Activated naive CD8-positive, alpha-beta T cell treated with anti-CD3 and anti-CD28 coated beads, Interleukin-2, amount 50 U/mL, for 24 hours (primary cell): ENCODE results near the gene PHACTR3.
"Not testable (repeated sequence)": the region's sequence is repeated elsewhere in the genome, so short reads cannot be mapped to it uniquely, and the experiment has no call there.

Source experiments
- ATAC-seq: fragments of 150-1000 bp; cut with Tn5 transposase; one replicate; pipeline ENCODE4 v1.10.0; 2021
- DNase-seq: peaks from one replicate; pipeline ENCODE4 v3.0.0; 2021
- H3K27ac Mint-ChIP-seq: one replicate; pipeline ENCODE4 v1.8.0; 2021; ENCODE audit warnings: mild to moderate bottlenecking, mixed read lengths
- H3K27me3 Mint-ChIP-seq: one replicate; pipeline ENCODE4 v1.8.0; 2021; ENCODE audit warnings: mixed read lengths
- H3K36me3 Mint-ChIP-seq: one replicate; pipeline ENCODE4 v1.8.0; 2021; ENCODE audit warnings: low read depth, mixed read lengths
- H3K4me1 Mint-ChIP-seq: one replicate; pipeline ENCODE4 v1.8.0; 2021; ENCODE audit warnings: mixed read lengths
- H3K4me3 Mint-ChIP-seq: one replicate; pipeline ENCODE4 v1.8.0; 2021; ENCODE audit warnings: mild to moderate bottlenecking, moderate library complexity, mixed read lengths
- H3K9me3 Mint-ChIP-seq: one replicate; pipeline ENCODE4 v1.8.0; 2021; ENCODE audit warnings: mixed read lengths

PHACTR3 gene

GRCh38 chr20:59837623-59838394 is 233.5 kb downstream of the PHACTR3 start:
- Mint-ChIP-seq H3K4me3 (no peak overlapping the region), H3K4me1 (no peaks in the 10 kb centered on the region), H3K9me3 (no peaks in the 10 kb centered on the region), H3K36me3 (no peaks in the 10 kb centered on the region), H3K27me3 (peaks cover 20% of the 10 kb centered on the region), H3K27ac (no peak overlapping the region)
- DNase-seq (no peak), ATAC-seq (no peak)

- Mint-ChIP-seq H3K27me3 (peaks cover 17% of the 10 kb centered on the region), H3K27ac (no peak overlapping the region), H3K9me3 (no peaks in the 10 kb centered on the region), H3K4me1 (no peaks in the 10 kb centered on the region), H3K36me3 (no peaks in the 10 kb centered on the region), H3K4me3 (no peak overlapping the region)
- ATAC-seq (no peak), DNase-seq (no peak)
These were observed 235.1 kb downstream of the PHACTR3 start for GRCh38 chr20:59839400-59839799.

GRCh38 chr20:59845472-59845871 is 241.1 kb downstream of the PHACTR3 start:
- no peak for DNase-seq
- Mint-ChIP-seq H3K4me1 (no peaks in the 10 kb centered on the region), H3K36me3 (no peaks in the 10 kb centered on the region), H3K4me3 (no peak overlapping the region), H3K9me3 (no peaks in the 10 kb centered on the region), H3K27me3 (peaks cover 3% of the 10 kb centered on the region), H3K27ac (no peak overlapping the region)
- no peak for ATAC-seq

- Mint-ChIP-seq H3K27ac (no peak overlapping the region), H3K9me3 (no peaks in the 10 kb centered on the region), H3K4me3 (no peak overlapping the region), H3K27me3 (no peaks in the 10 kb centered on the region), H3K4me1 (no peaks in the 10 kb centered on the region), H3K36me3 (no peaks in the 10 kb centered on the region)
- no peak for ATAC-seq
- no peak for DNase-seq
These were observed 243.8 kb downstream of the PHACTR3 start for GRCh38 chr20:59848182-59848581.

- ATAC-seq: no peak
These were observed 245.8 kb downstream of the PHACTR3 start for GRCh38 chr20:59850018-59850641.

GRCh38 chr20:59856526-59856925 is 252.2 kb downstream of the PHACTR3 start:
- not testable (repeated sequence) for H3K9me3 Mint-ChIP-seq, H3K27me3 Mint-ChIP-seq, H3K27ac Mint-ChIP-seq, H3K36me3 Mint-ChIP-seq, H3K4me3 Mint-ChIP-seq, DNase-seq, ATAC-seq, H3K4me1 Mint-ChIP-seq

More at GRCh38 chr20:59850018-59850641, 245.8 kb downstream of the PHACTR3 start:
- H3K36me3 Mint-ChIP-seq: no peaks in the 10 kb centered on the region
- no peak overlapping the region for H3K27ac Mint-ChIP-seq
- H3K4me3 Mint-ChIP-seq: no peak overlapping the region
- no peak for DNase-seq
- H3K27me3 Mint-ChIP-seq: no peaks in the 10 kb centered on the region
- no peaks in the 10 kb centered on the region for H3K9me3 Mint-ChIP-seq
- H3K4me1 Mint-ChIP-seq: no peaks in the 10 kb centered on the region

- H3K4me1 Mint-ChIP-seq, H3K4me3 Mint-ChIP-seq, DNase-seq, H3K36me3 Mint-ChIP-seq, ATAC-seq, H3K9me3 Mint-ChIP-seq, H3K27me3 Mint-ChIP-seq, H3K27ac Mint-ChIP-seq: not testable (repeated sequence)
These were observed 252.6 kb downstream of the PHACTR3 start for GRCh38 chr20:59856941-59857340.

- Mint-ChIP-seq H3K4me3 (no peak overlapping the region), H3K27me3 (no peaks in the 10 kb centered on the region), H3K36me3 (peaks cover 3% of the 10 kb centered on the region), H3K27ac (no peak overlapping the region), H3K9me3 (peaks cover 4% of the 10 kb centered on the region), H3K4me1 (no peaks in the 10 kb centered on the region)
- DNase-seq: no peak
- ATAC-seq: no peak
These were observed 253.6 kb downstream of the PHACTR3 start for GRCh38 chr20:59857966-59858365.

GRCh38 chr20:59858425-59858824 is 254.1 kb downstream of the PHACTR3 start:
- Mint-ChIP-seq H3K27ac (no peak overlapping the region), H3K36me3 (peaks cover 3% of the 10 kb centered on the region), H3K9me3 (peaks cover 4% of the 10 kb centered on the region), H3K4me3 (no peak overlapping the region), H3K4me1 (no peaks in the 10 kb centered on the region), H3K27me3 (no peaks in the 10 kb centered on the region)
- ATAC-seq (no peak), DNase-seq (no peak)

GRCh38 chr20:59861401-59861800 is 257.1 kb downstream of the PHACTR3 start:
- H3K4me1 Mint-ChIP-seq: no peaks in the 10 kb centered on the region
- H3K27me3 Mint-ChIP-seq: no peaks in the 10 kb centered on the region
- H3K4me3 Mint-ChIP-seq: no peak overlapping the region
- ATAC-seq: no peak
- H3K9me3 Mint-ChIP-seq: peaks cover 4% of the 10 kb centered on the region
- DNase-seq: no peak
- peaks cover 3% of the 10 kb centered on the region for H3K36me3 Mint-ChIP-seq
- H3K27ac Mint-ChIP-seq: no peak overlapping the region

- Mint-ChIP-seq H3K36me3 (peaks cover 3% of the 10 kb centered on the region), H3K4me3 (no peak overlapping the region), H3K9me3 (no peaks in the 10 kb centered on the region), H3K4me1 (no peaks in the 10 kb centered on the region), H3K27ac (no peak overlapping the region), H3K27me3 (no peaks in the 10 kb centered on the region)
- no peak for DNase-seq
- no peak for ATAC-seq
These were observed 258.7 kb downstream of the PHACTR3 start for GRCh38 chr20:59863058-59863457.

- Mint-ChIP-seq H3K27me3 (no peaks in the 10 kb centered on the region), H3K4me3 (no peak overlapping the region), H3K4me1 (no peaks in the 10 kb centered on the region), H3K27ac (no peak overlapping the region), H3K36me3 (peaks cover 3% of the 10 kb centered on the region), H3K9me3 (no peaks in the 10 kb centered on the region)
- ATAC-seq: no peak
- DNase-seq: no peak
These were observed 260.4 kb downstream of the PHACTR3 start for GRCh38 chr20:59864726-59865125.

GRCh38 chr20:59866338-59866737 is 262.0 kb downstream of the PHACTR3 start:
- Mint-ChIP-seq H3K4me3 (no peak overlapping the region), H3K4me1 (no peaks in the 10 kb centered on the region), H3K27ac (no peak overlapping the region), H3K27me3 (no peaks in the 10 kb centered on the region), H3K9me3 (no peaks in the 10 kb centered on the region), H3K36me3 (no peaks in the 10 kb centered on the region)
- no peak for DNase-seq
- no peak for ATAC-seq

- Mint-ChIP-seq H3K36me3 (no peaks in the 10 kb centered on the region), H3K9me3 (no peaks in the 10 kb centered on the region), H3K27me3 (no peaks in the 10 kb centered on the region), H3K4me1 (no peaks in the 10 kb centered on the region), H3K4me3 (no peak overlapping the region), H3K27ac (no peak overlapping the region)
- no peak for ATAC-seq
- DNase-seq: no peak
These were observed 266.8 kb downstream of the PHACTR3 start for GRCh38 chr20:59871096-59871495.

GRCh38 chr20:59873409-59873808 is 269.1 kb downstream of the PHACTR3 start:
- Mint-ChIP-seq H3K4me3 (no peak overlapping the region), H3K27me3 (no peaks in the 10 kb centered on the region), H3K4me1 (no peaks in the 10 kb centered on the region), H3K9me3 (no peaks in the 10 kb centered on the region), H3K27ac (no peak overlapping the region), H3K36me3 (no peaks in the 10 kb centered on the region)
- no peak for ATAC-seq
- DNase-seq: no peak
